ENCODE results near the gene HSPB8. TPM values are rescaled to one million over a fixed set of nuclear protein-coding genes. Genes with fewer than 3 reads are reported as not detected.

HSPB8 gene
- total and polyA plus RNA-seq, 2 of the 8 experiments (the other 6 are each of a cell fraction or from before 2014, with no cell fraction given): 11.7 to 28.2 TPM

DNA sequence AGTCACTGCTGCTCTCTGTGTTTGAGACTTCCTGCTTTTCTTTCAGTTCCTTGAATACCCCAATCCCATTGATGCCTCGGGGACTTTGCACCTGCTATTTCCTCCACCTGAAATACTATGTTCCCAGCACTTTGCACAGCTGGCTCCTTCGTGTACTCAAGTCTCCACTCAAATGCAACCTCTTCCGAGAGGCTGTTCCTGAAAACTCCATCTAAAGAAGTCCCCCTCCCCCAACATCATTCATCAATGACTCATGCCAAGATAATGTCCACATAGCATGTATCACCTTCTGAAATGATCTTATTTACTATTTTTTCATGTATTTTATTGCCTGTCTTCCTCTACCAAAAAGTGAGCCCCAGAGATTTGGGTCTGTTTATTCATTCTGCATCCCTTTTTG, 48.6 kb downstream of the HSPB8 start:
- no peak overlapping the region for H3K23ac ChIP-seq (ENCODE audit: insufficient read length)
- no peaks in the 10 kb centered on the region for H3K36me3 ChIP-seq (ENCODE audit: control insufficient read depth in 2 of 4, insufficient read depth in 4 of 4, low read length in 3 of 4)
- no peak overlapping the region for H2BK120ac ChIP-seq (replicated peaks; ENCODE audit: low read depth, low read length)
- H3K4ac ChIP-seq (replicated peaks; ENCODE audit: insufficient read length, low read depth, low read length): no peak overlapping the region
- H3K14ac ChIP-seq (ENCODE audit: insufficient read length): no peak overlapping the region
- no peak overlapping the region for H3K18ac ChIP-seq (ENCODE audit: extremely low read depth, low read length)
- H2AK5ac ChIP-seq (ENCODE audit: low read depth, low read length): no peak overlapping the region
- peaks cover 0 to under 1% of the 10 kb centered on the region in 2 experiments; a peak in 1 of 4 replicates for H3K9me3 ChIP-seq (ENCODE audit: insufficient read depth in 2 of 2, low read depth in 1 of 2, low read length in 1 of 2)
- H3K4me3 ChIP-seq (ENCODE audit: extremely low read depth in 1 of 4, insufficient read depth in 2 of 4, low read depth in 3 of 4, low read length in 4 of 4): no peak overlapping the region
- DNase-seq (ENCODE audit: low read depth in 1 of 2, low spot score in 2 of 2) (no peak), FAIRE-seq (no peak)
- H2BK12ac ChIP-seq (ENCODE audit: low read depth, low read length): no peak overlapping the region
- H3K79me1 ChIP-seq (ENCODE audit: low read depth, low read length): no peaks in the 10 kb centered on the region
- no peak for TF ChIP-seq BCL11A (IDR thresholded peaks at IDR 0.05; ENCODE audit: low read depth in 2 of 2, low read length in 2 of 2)
- TF ChIP-seq BACH1 (IDR thresholded peaks at IDR 0.05; ENCODE audit: low read length): no peak
- no peak for TF ChIP-seq MAFK (IDR thresholded peaks at IDR 0.05; ENCODE audit: low read depth, low read length)
- no peak for TF ChIP-seq YY1 (IDR thresholded peaks at IDR 0.05; ENCODE audit: low read depth, low read length)
- TF ChIP-seq KDM5A (IDR thresholded peaks at IDR 0.05; ENCODE audit: low read length): no peak
- TF ChIP-seq SP4 (IDR thresholded peaks at IDR 0.05; ENCODE audit: low read length): no peak
- TF ChIP-seq, protein P1, sequence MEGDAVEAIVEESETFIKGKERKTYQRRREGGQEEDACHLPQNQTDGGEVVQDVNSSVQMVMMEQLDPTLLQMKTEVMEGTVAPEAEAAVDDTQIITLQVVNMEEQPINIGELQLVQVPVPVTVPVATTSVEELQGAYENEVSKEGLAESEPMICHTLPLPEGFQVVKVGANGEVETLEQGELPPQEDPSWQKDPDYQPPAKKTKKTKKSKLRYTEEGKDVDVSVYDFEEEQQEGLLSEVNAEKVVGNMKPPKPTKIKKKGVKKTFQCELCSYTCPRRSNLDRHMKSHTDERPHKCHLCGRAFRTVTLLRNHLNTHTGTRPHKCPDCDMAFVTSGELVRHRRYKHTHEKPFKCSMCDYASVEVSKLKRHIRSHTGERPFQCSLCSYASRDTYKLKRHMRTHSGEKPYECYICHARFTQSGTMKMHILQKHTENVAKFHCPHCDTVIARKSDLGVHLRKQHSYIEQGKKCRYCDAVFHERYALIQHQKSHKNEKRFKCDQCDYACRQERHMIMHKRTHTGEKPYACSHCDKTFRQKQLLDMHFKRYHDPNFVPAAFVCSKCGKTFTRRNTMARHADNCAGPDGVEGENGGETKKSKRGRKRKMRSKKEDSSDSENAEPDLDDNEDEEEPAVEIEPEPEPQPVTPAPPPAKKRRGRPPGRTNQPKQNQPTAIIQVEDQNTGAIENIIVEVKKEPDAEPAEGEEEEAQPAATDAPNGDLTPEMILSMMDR (IDR thresholded peaks at IDR 0.05; ENCODE audit: control extremely low read depth in 1 of 3, insufficient read depth in 1 of 3, low read depth in 1 of 3, low read length in 3 of 3): no peak
- no peak for TF ChIP-seq CEBPB (IDR thresholded peaks at IDR 0.05; ENCODE audit: low read depth, low read length)
- ChIA-PET CTCF (ENCODE audit: partially characterized antibody) (interaction anchor here (3.2 kb wide), 1 partner anchor 11 kb away, joined by 9 read pairs; no protein-coding TSS in a partner anchor), POLR2A (ENCODE audit: partially characterized antibody) (no interaction called here)
- H2BK5ac ChIP-seq (ENCODE audit: low read depth, low read length): no peak overlapping the region
- WGBS, 2 experiments (ENCODE audit: extremely low coverage in 1 of 2, insufficient coverage in 1 of 2, insufficient read length in 1 of 2, insufficient replicate concordance in 2 of 2, low coverage in 1 of 2, low lambda C conversion rate in 2 of 2, missing lambda C conversion rate in 1 of 2): 85% methylated on average over 3 of the region's 3 CpGs; no CpG with 5 or more reads in 1 of the 2 experiments
- no peak overlapping the region for H3K27ac ChIP-seq (ENCODE audit: low read depth, low read length)
- H3K23me2 ChIP-seq (ENCODE audit: low read depth, low read length): no peaks in the 10 kb centered on the region; the same call in 1 of the 2 replicates
- H2AFZ ChIP-seq (ENCODE audit: low read length): no peak overlapping the region
- H4K91ac ChIP-seq (replicated peaks; ENCODE audit: insufficient read length, low read length): no peak overlapping the region
- no peaks in the 10 kb centered on the region for H3K79me2 ChIP-seq (ENCODE audit: control insufficient read depth in 1 of 2, insufficient read depth in 2 of 2, low read length in 2 of 2)
- no peak overlapping the region for H2BK15ac ChIP-seq (ENCODE audit: low read length)
- H3K4me1 ChIP-seq (replicated peaks in 1 of 4; ENCODE audit: control insufficient read depth in 3 of 4, insufficient read depth in 4 of 4, low read length in 3 of 4): peaks cover 0 to 6% (median 2%) of the 10 kb centered on the region in 4 experiments; a peak in 4 of 7 replicates
- no peak overlapping the region for H3K56ac ChIP-seq (replicated peaks; ENCODE audit: insufficient read length, low read depth, low read length)
- H3K9ac ChIP-seq (replicated peaks in 1 of 4; ENCODE audit: extremely low read depth in 1 of 4, low read depth in 3 of 4, low read length in 3 of 4): no peak overlapping the region
- H3K4me2 ChIP-seq (ENCODE audit: insufficient read depth in 1 of 2, low read depth in 2 of 2, low read length in 2 of 2): no peak overlapping the region
- H4K20me1 ChIP-seq (replicated peaks in 1 of 2; ENCODE audit: control insufficient read depth in 1 of 2, insufficient read depth in 2 of 2, low read length in 2 of 2): no peaks in the 10 kb centered on the region
- H3K27me3 ChIP-seq (replicated peaks in 1 of 4; ENCODE audit: control insufficient read depth in 3 of 4, extremely low read depth in 1 of 4, insufficient read depth in 3 of 4, low read length in 3 of 4): no peaks in the 10 kb centered on the region; a peak in 1 of 7 replicates
- no peak overlapping the region for H4K5ac ChIP-seq (ENCODE audit: insufficient read length, low read depth, low read length)
- no peak overlapping the region for H4K8ac ChIP-seq (ENCODE audit: extremely low read depth, insufficient read depth, low read length)
- H2BK20ac ChIP-seq (ENCODE audit: low read length): 0 out of 2 replicates have a peak overlapping the region, but pooled peaks have one; percentile 40

Data from H1 (cell line).